IMR-90 (cell line): ENCODE data around the gene SLC12A1. TPM values are rescaled to one million over a fixed set of nuclear protein-coding genes. Genes with fewer than 3 reads are reported as not detected.

Experiments
- ATAC-seq: fragments of 200-7000 bp; cut with Tn5 transposase; 2 replicates; pipeline ENCODE4 v1.9.1; 2020; ENCODE audit warnings: low read depth, mild to moderate bottlenecking, moderate library complexity
- BruUV-seq: library from RNA; stranded (reverse); fragments of 400-500 nt; replicated peaks from 2 replicates; lab custom pipeline; 2021; lab: Mats Ljungman, UMichigan
- CTCF ChIA-PET: fragments of 300-600 bp; formaldehyde crosslinking; extraction: SDS; loops from one replicate; lab custom pipeline; 2021; ENCODE audit warnings: antibody characterized with exemption; lab: Yijun Ruan, JAX
- POLR2A ChIA-PET: fragments of 300-600 bp; sonication (Branson Sonifier 250); formaldehyde crosslinking; loops from one replicate; lab custom pipeline; 2022; ENCODE audit warnings: antibody characterized with exemption; ENCODE audit not compliant: unreplicated experiment; lab: Charles Lee
- DNase-seq: peaks from one replicate; pipeline ENCODE4 v3.0.0; 2013
- H2AFZ ChIP-seq: replicated peaks from 2 replicates; pipeline ENCODE3; 2013; ENCODE audit warnings: low read length, mild to moderate bottlenecking; ENCODE audit not compliant: poor library complexity
- H2AK5ac ChIP-seq: 2 replicates; pipeline ENCODE4 v1.6.1; 2013; ENCODE audit warnings: low read depth, low read length, inconsistent platforms
- H2AK9ac ChIP-seq: replicated peaks from 2 replicates; pipeline ENCODE3; 2013; ENCODE audit warnings: mild to moderate bottlenecking, low read depth, low read length, moderate library complexity; ENCODE audit not compliant: poor library complexity
- H2BK120ac ChIP-seq: 2 replicates; pipeline ENCODE4 v1.6.1; 2013; ENCODE audit warnings: low read depth, low read length, inconsistent platforms
- H2BK15ac ChIP-seq: 3 replicates; pipeline ENCODE4 v1.6.1; 2013; ENCODE audit warnings: low read depth, low read length, inconsistent platforms
- H2BK20ac ChIP-seq: 2 replicates; pipeline ENCODE4 v1.6.1; 2013; ENCODE audit warnings: low read depth, mild to moderate bottlenecking, inconsistent platforms, low read length, moderate library complexity
- H2BK5ac ChIP-seq: 2 replicates; pipeline ENCODE4 v1.6.1; 2013; ENCODE audit warnings: mild to moderate bottlenecking, low read depth, low read length, inconsistent platforms; ENCODE audit not compliant: poor library complexity, severe bottlenecking
- H3K14ac ChIP-seq: replicated peaks from 2 replicates; pipeline ENCODE4 v1.6.1; 2013; ENCODE audit warnings: low read depth, low read length, inconsistent platforms
- H3K18ac ChIP-seq: 2 replicates; pipeline ENCODE4 v1.6.1; 2013; ENCODE audit warnings: low read depth, low read length, control low read depth
- H3K23ac ChIP-seq: 2 replicates; pipeline ENCODE4 v1.6.1; 2013; ENCODE audit warnings: low read depth, low read length, inconsistent platforms
- H3K27ac ChIP-seq: 2 replicates; pipeline ENCODE4 v1.5.1; 2013; ENCODE audit warnings: mild to moderate bottlenecking, control low read depth, low read length; ENCODE audit not compliant: insufficient read depth
- H3K27me3 ChIP-seq: 2 replicates; pipeline ENCODE4 v1.6.1; 2013; ENCODE audit warnings: low read length; ENCODE audit not compliant: control insufficient read depth, insufficient read depth
- H3K36me3 ChIP-seq: 2 replicates; pipeline ENCODE4 v1.6.1; 2013; ENCODE audit warnings: low read length, mixed read lengths; ENCODE audit not compliant: control insufficient read depth, insufficient read depth
- H3K4ac ChIP-seq: 2 replicates; pipeline ENCODE4 v1.6.1; 2013; ENCODE audit warnings: low read depth, low read length, inconsistent platforms
- H3K4me1 ChIP-seq: 2 replicates; pipeline ENCODE4 v1.6.1; 2013; ENCODE audit warnings: low read length, mixed read lengths; ENCODE audit not compliant: control insufficient read depth, insufficient read depth
- H3K4me2 ChIP-seq: 2 replicates; pipeline ENCODE4 v1.6.1; 2013; ENCODE audit warnings: low read depth, mild to moderate bottlenecking, control low read depth, low read length, moderate library complexity
- H3K4me3 ChIP-seq: 2 replicates; pipeline ENCODE4 v1.5.1; 2013; ENCODE audit warnings: low read depth, mild to moderate bottlenecking, control low read depth, low read length, moderate library complexity; ENCODE audit not compliant: insufficient read depth
- H3K56ac ChIP-seq: 2 replicates; pipeline ENCODE4 v1.6.1; 2013; ENCODE audit warnings: low read length, inconsistent platforms; ENCODE audit not compliant: insufficient read depth; ENCODE audit errors: extremely low read depth
- H3K79me1 ChIP-seq, 2 experiments: 2 replicates each; pipeline ENCODE4 v1.6.1; 2013; ENCODE audit warnings: low read length in 2 of 2, inconsistent platforms in 1 of 2, low read depth in 1 of 2
- H3K9ac ChIP-seq: 2 replicates; pipeline ENCODE4 v1.6.1; 2013; ENCODE audit warnings: low read depth, low read length, control low read depth
- H3K9me1 ChIP-seq: 2 replicates; pipeline ENCODE4 v1.6.1; 2013; ENCODE audit warnings: low read length, inconsistent platforms; ENCODE audit not compliant: insufficient read depth
- H3K9me3 ChIP-seq: 2 replicates; pipeline ENCODE4 v1.6.1; 2013; ENCODE audit warnings: low read length; ENCODE audit not compliant: control insufficient read depth, insufficient read depth
- H4K20me1 ChIP-seq: 2 replicates; pipeline ENCODE4 v1.6.1; 2013; ENCODE audit warnings: low read length, inconsistent platforms; ENCODE audit not compliant: insufficient read depth
- H4K5ac ChIP-seq: 2 replicates; pipeline ENCODE4 v1.6.1; 2013; ENCODE audit warnings: mild to moderate bottlenecking, low read depth, low read length, control low read depth
- H4K8ac ChIP-seq, 2 experiments: 2 replicates each; pipeline ENCODE4 v1.6.1; 2013; ENCODE audit warnings: low read depth in 2 of 2, low read length in 2 of 2, control low read depth in 1 of 2, inconsistent platforms in 1 of 2
- H4K91ac ChIP-seq: 2 replicates; pipeline ENCODE4 v1.6.1; 2013; ENCODE audit warnings: low read depth, low read length, inconsistent platforms; ENCODE audit not compliant: insufficient read depth
- BHLHE40 ChIP-seq: fragments of 150-350 bp; IDR thresholded peaks from 2 replicates; pipeline ENCODE4 v1.6.1; 2016; ENCODE audit warnings: mild to moderate bottlenecking, low read depth, low read length
- CEBPB ChIP-seq: IDR thresholded peaks from 2 replicates; pipeline ENCODE4 v1.6.1; 2012; ENCODE audit warnings: low read depth, low read length, improper control_type of control experiment
- CHD1 ChIP-seq: IDR thresholded peaks from 2 replicates; pipeline ENCODE4 v1.6.1; 2012; ENCODE audit warnings: low read depth, low read length, improper control_type of control experiment
- CTCF ChIP-seq: conservative IDR thresholded peaks from 2 replicates; pipeline ENCODE4 v1.5.1; 2012; ENCODE audit warnings: mild to moderate bottlenecking, low read depth, low read length, improper control_type of control experiment
- MAFK ChIP-seq: IDR thresholded peaks from 2 replicates; pipeline ENCODE4 v1.6.1; 2012; ENCODE audit warnings: low read depth, low read length, improper control_type of control experiment
- MAZ ChIP-seq: IDR thresholded peaks from 2 replicates; pipeline ENCODE4 v1.6.1; 2012; ENCODE audit warnings: low read depth, mild to moderate bottlenecking, low read length, improper control_type of control experiment, moderate library complexity, borderline replicate concordance
- MXI1 ChIP-seq: IDR thresholded peaks from 2 replicates; pipeline ENCODE4 v1.6.1; 2012; ENCODE audit warnings: low read depth, mild to moderate bottlenecking, low read length, moderate library complexity, borderline replicate concordance
- RAD21 ChIP-seq: IDR thresholded peaks from 2 replicates; pipeline ENCODE4 v1.6.1; 2012; ENCODE audit warnings: low read length, improper control_type of control experiment
- RCOR1 ChIP-seq: IDR thresholded peaks from 2 replicates; pipeline ENCODE4 v1.6.1; 2012; ENCODE audit warnings: mild to moderate bottlenecking, low read length, improper control_type of control experiment; ENCODE audit not compliant: insufficient replicate concordance
- RFX5 ChIP-seq: IDR thresholded peaks from 2 replicates; pipeline ENCODE4 v1.8.0; 2012; ENCODE audit warnings: low read depth, mild to moderate bottlenecking, low read length, moderate library complexity
- USF2 ChIP-seq: fragments of 150-350 bp; IDR thresholded peaks from 2 replicates; pipeline ENCODE4 v1.6.1; 2017; ENCODE audit warnings: mild to moderate bottlenecking, antibody characterized with exemption, low read length, low read depth
- WGBS, 2 experiments: methylation state at CpG; one replicate each; pipeline versions ENCODE4 v1.1.5 to v1.1.7; 2013; ENCODE audit warnings: missing lambda C conversion rate in 2 of 2; ENCODE audit not compliant: insufficient read length in 1 of 2; ENCODE audit errors: extremely low coverage in 2 of 2; 5-methylcytosine and 5-hydroxymethylcytosine counted together
- dilution Hi-C: fragments of 300-500 bp; cut with HindIII; formaldehyde crosslinking; loops from one replicate; pipeline ENCODE4 v1.14.3; 2018; ENCODE audit warnings: low sequenced_read_pairs; ENCODE audit not compliant: unreplicated experiment
- in situ Hi-C: fragments of 300-500 bp; cut with MboI; formaldehyde crosslinking; loops from 3 replicates; pipeline ENCODE4 v1.14.3; 2019; ENCODE audit warnings: low sequenced_read_pairs, inconsistent platforms, mixed read lengths
- intact Hi-C: fragments of 100-400 bp; cut with micrococcal nuclease; formaldehyde crosslinking; loops from 2 replicates; pipeline ENCODE4 v1.10.0; 2022
- polyA plus RNA-seq, 3 experiments: library from polyadenylated mRNA; depleted of rRNA; stranded (reverse); fragments of >200 nt; gene quantifications; 2 replicates each; pipeline ENCODE4 v1.2.3, GENCODE V29; 2012; ENCODE audit warnings: low replicate concordance in 1 of 3
- total RNA-seq: library from RNA; depleted of rRNA; stranded (reverse); fragments of >200 nt; gene quantifications from 2 replicates; pipeline ENCODE4 v1.2.3, GENCODE V29; 2012

Gene SLC12A1
- total and polyA plus RNA-seq, 2 of the 4 experiments (the other 2 are of a cell fraction), result not detected

GRCh38 chr15:48265135-48265534, 59.0 kb downstream of the SLC12A1 start:
- Histone ChIP-seq H4K5ac (no peak overlapping the region), H2BK120ac (no peak overlapping the region), H3K27me3 (peaks cover 8% of the 10 kb centered on the region), H3K4me1 (no peaks in the 10 kb centered on the region), H2BK15ac (no peak overlapping the region), H4K91ac (no peak overlapping the region), H3K4ac (no peak overlapping the region), H2BK20ac (no peak overlapping the region), H3K18ac (no peak overlapping the region), H2AK9ac (no peak overlapping the region), H3K36me3 (no peaks in the 10 kb centered on the region), H3K14ac (no peak overlapping the region), H2BK5ac (no peak overlapping the region), H3K79me1 (no peaks in the 10 kb centered on the region), H3K23ac (no peak overlapping the region), H3K9me3 (no peaks in the 10 kb centered on the region), H3K4me3 (no peak overlapping the region), H3K56ac (no peak overlapping the region), H3K27ac (no peak overlapping the region), H3K4me2 (no peak overlapping the region), H4K20me1 (no peaks in the 10 kb centered on the region), H4K8ac (no peak overlapping the region), H2AFZ (no peak overlapping the region), H3K9me1 (no peaks in the 10 kb centered on the region; the same call in 1 of the 2 replicates), H2AK5ac (no peak overlapping the region), H3K9ac (no peak overlapping the region)
- in situ Hi-C loops, result no loop called here
- no TSS peak for BruUV-seq
- dilution Hi-C loops, result no loop called here
- DNase-seq (no peak), ATAC-seq (no peak)
- ChIA-PET POLR2A (no interaction called here), CTCF (no interaction called here)
- intact Hi-C loops, result no loop called here
- no peak for TF ChIP-seq CTCF
- TF ChIP-seq USF2, result no peak
- TF ChIP-seq BHLHE40, result no peak
- no peak for TF ChIP-seq MAZ
- TF ChIP-seq MXI1, result no peak
- TF ChIP-seq RAD21, result no peak
- TF ChIP-seq CEBPB, result no peak
- no peak for TF ChIP-seq CHD1
- no peak for TF ChIP-seq MAFK
- no peak for TF ChIP-seq RFX5
- TF ChIP-seq RCOR1, result no peak
- no CpG with 5 or more reads among the region's 1 CpG for WGBS, 2 experiments
